Astrocyte (in vitro differentiated cells and primary cell): ENCODE data around the gene SHB.

ENCODE experiments used
- EZH2 ChIP-seq: IDR thresholded peaks from 2 replicates; pipeline ENCODE4 v1.6.1; 2012; ENCODE audit warnings: mild to moderate bottlenecking, low read length, inconsistent platforms; ENCODE audit not compliant: insufficient read depth
- TF ChIP-seq, protein P1 (sequence below): IDR thresholded peaks from 2 replicates; pipeline ENCODE4 v1.5.1; 2011; ENCODE audit warnings: low read depth, mild to moderate bottlenecking, inconsistent platforms, low read length, moderate library complexity; ENCODE audit not compliant: insufficient read depth

DNA sequence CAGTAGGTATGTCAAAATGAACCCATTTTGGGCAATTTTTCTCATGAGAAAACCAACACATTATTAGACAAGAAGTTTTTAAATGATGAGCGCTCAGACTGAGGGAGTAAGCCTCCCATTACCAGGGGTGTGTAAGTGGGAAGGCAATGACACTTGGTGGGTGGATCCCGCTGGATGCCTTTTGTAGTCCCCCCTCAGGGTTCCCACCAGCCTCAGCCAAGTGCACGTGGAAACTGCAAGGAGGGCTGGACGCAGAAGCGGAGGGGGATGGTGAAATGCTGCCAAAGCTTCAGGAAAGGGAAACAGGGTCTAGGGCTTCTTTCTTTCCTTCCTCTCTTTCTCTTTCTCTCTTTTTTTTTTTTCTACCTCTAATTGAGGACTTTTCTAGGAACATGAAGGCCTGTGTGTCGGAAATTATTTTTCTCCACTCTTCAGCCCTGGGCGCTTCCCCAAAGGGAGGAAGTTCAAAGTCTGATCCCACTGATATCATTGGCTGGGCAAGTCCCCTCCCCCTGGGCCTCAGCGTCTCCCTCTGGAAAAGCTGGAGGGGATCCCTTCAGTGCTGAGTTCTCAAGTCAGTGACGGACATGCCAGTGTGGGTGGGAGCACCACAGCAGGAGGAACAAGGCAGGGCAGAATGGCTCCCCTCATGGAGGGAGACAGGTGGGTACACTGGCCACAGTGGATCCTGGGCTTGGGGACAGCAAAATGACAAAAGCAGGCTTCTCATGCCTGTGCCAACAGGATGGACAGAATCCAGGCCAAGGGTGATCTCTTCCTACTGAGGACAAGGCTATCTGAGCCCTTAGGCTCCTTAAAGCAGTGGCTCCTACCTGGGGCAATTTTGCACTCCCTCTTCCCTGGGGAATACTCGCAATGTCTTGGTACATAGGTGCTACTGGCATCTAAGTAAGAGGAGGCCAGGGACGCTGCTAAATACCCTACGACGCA lies 141.2 kb downstream of the SHB start:
- TF ChIP-seq, protein P1, sequence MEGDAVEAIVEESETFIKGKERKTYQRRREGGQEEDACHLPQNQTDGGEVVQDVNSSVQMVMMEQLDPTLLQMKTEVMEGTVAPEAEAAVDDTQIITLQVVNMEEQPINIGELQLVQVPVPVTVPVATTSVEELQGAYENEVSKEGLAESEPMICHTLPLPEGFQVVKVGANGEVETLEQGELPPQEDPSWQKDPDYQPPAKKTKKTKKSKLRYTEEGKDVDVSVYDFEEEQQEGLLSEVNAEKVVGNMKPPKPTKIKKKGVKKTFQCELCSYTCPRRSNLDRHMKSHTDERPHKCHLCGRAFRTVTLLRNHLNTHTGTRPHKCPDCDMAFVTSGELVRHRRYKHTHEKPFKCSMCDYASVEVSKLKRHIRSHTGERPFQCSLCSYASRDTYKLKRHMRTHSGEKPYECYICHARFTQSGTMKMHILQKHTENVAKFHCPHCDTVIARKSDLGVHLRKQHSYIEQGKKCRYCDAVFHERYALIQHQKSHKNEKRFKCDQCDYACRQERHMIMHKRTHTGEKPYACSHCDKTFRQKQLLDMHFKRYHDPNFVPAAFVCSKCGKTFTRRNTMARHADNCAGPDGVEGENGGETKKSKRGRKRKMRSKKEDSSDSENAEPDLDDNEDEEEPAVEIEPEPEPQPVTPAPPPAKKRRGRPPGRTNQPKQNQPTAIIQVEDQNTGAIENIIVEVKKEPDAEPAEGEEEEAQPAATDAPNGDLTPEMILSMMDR: no peak
- TF ChIP-seq EZH2: no peak
